GM12874 (cell line): Measurements from ENCODE around the gene CAPN13.
A peak's percentile ranks its signal among the peaks of the same experiment; 100 is the strongest.

ENCODE experiments used
- CTCF ChIP-seq: IDR thresholded peaks from 2 replicates; pipeline ENCODE4 v1.5.1; 2011; ENCODE audit warnings: low read depth, mild to moderate bottlenecking, control low read depth, low read length, moderate library complexity; ENCODE audit not compliant: insufficient read depth

CAPN13 gene

GRCh38 chr2:30704309-30705020 is 102.8 kb downstream of the CAPN13 start:
- TF ChIP-seq CTCF: no peak

- no peak for TF ChIP-seq CTCF
Measured at GRCh38 chr2:30702694-30703093, 104.6 kb downstream of the CAPN13 start.

- no peak for TF ChIP-seq CTCF
Measured at GRCh38 chr2:30701782-30702181, 105.5 kb downstream of the CAPN13 start.

GRCh38 chr2:30695749-30696148 is 111.5 kb downstream of the CAPN13 start:
- no peak for TF ChIP-seq CTCF

GRCh38 chr2:30694286-30695055 is 112.8 kb downstream of the CAPN13 start:
- TF ChIP-seq CTCF: no peak

GRCh38 chr2:30693821-30694281 is 113.4 kb downstream of the CAPN13 start:
- TF ChIP-seq CTCF: no peak

- TF ChIP-seq CTCF: peak; percentile 19; the same call in 1 of the 2 replicates
Measured at GRCh38 chr2:30692829-30693275, 114.4 kb downstream of the CAPN13 start.
